K562 (cell line): ENCODE data around the gene EIF3J. TPM values are rescaled to one million over a fixed set of nuclear protein-coding genes. Genes with fewer than 3 reads are reported as not detected.

Experiments
- ATAC-seq: fragments of 200-7000 bp; cut with Tn5 transposase; 3 replicates; pipeline ENCODE4 v1.9.1; 2020; ENCODE audit warnings: moderate library complexity
- BruUV-seq: library from RNA; stranded (reverse); fragments of 400-500 nt; replicated peaks from 2 replicates; lab custom pipeline; 2021; lab: Mats Ljungman, UMichigan
- CTCF ChIA-PET: fragments of 300-600 bp; formaldehyde crosslinking; extraction: SDS; loops from one replicate; lab custom pipeline; 2021; ENCODE audit warnings: low intra/inter-chr PET ratio; lab: Yijun Ruan, JAX
- POLR2A ChIA-PET: fragments of 300-600, 350-650 bp; sonication (Branson Sonifier 250); formaldehyde crosslinking; extraction: SDS; loops from one replicate; lab custom pipeline; 2021; ENCODE audit warnings: antibody characterized with exemption, inconsistent platforms; lab: Yijun Ruan, JAX
- DNase-seq, 4 experiments: peaks; one replicate each; pipeline versions ENCODE4 v3.0.0 to v3.0.0-alpha.2; 2011 to 2018; ENCODE audit warnings: low spot score in 3 of 4, mixed read lengths in 3 of 4; ENCODE audit errors: extremely low read depth in 1 of 4
- FAIRE-seq: peaks from 2 replicates; lab custom pipeline; 2011; peaks lifted over from hg19 to GRCh38; lab: Jason Lieb, UNC
- H2AFZ ChIP-seq: 2 replicates; pipeline ENCODE4 v1.6.0; 2011; ENCODE audit warnings: low read depth, low read length, control low read depth, inconsistent platforms
- H3K27ac ChIP-seq: fragments of 200-600 bp; 3 replicates; pipeline ENCODE4 v1.8.0; 2011; ENCODE audit warnings: low read depth, mild to moderate bottlenecking, control low read depth, inconsistent platforms, low read length, moderate library complexity, mixed read lengths; ENCODE audit errors: extremely low read depth
- H3K27me3 ChIP-seq, 2 experiments: fragments of 300-600 bp in 1 of 2; 2 replicates in 1 of 2; 3 replicates in 1 of 2; pipeline versions ENCODE4 v1.6.0 to v1.8.0; 2011; ENCODE audit warnings: inconsistent platforms in 2 of 2, low read length in 2 of 2, mild to moderate bottlenecking in 1 of 2, mixed read lengths in 1 of 2, moderate library complexity in 1 of 2; ENCODE audit not compliant: control insufficient read depth in 2 of 2, insufficient read depth in 2 of 2
- H3K36me3 ChIP-seq: fragments of 300-600 bp; 3 replicates; pipeline ENCODE4 v1.8.0; 2011; ENCODE audit warnings: mild to moderate bottlenecking, low read length, inconsistent platforms; ENCODE audit not compliant: control insufficient read depth, insufficient read depth
- H3K4me1 ChIP-seq, 2 experiments: fragments of 200-600 bp in 1 of 2; replicated peaks in 1 of 2; 2 replicates in 1 of 2; 3 replicates in 1 of 2; pipeline versions ENCODE4 v1.5.1 to v1.8.0; 2011; ENCODE audit warnings: inconsistent platforms in 2 of 2, low read length in 2 of 2, mild to moderate bottlenecking in 1 of 2, mixed read lengths in 1 of 2, moderate library complexity in 1 of 2; ENCODE audit not compliant: control insufficient read depth in 2 of 2, insufficient read depth in 2 of 2
- H3K4me2 ChIP-seq: 2 replicates; pipeline ENCODE4 v1.6.1; 2011; ENCODE audit warnings: low read length, control low read depth, inconsistent platforms, mixed read lengths; ENCODE audit not compliant: insufficient read depth
- H3K4me3 ChIP-seq: fragments of 200-600 bp; sonication (generic), shearing (Covaris generic); 2 replicates; pipeline ENCODE4 v1.5.1; 2016; ENCODE audit warnings: control low read depth, inconsistent platforms
- H3K79me2 ChIP-seq: fragments of 200-600 bp; 3 replicates; pipeline ENCODE4 v1.8.0; 2011; ENCODE audit warnings: low read length, inconsistent platforms; ENCODE audit not compliant: control insufficient read depth, insufficient read depth
- H3K9ac ChIP-seq, 2 experiments: 2 replicates each; pipeline versions ENCODE4 v1.6.0 to v1.6.1; 2011; ENCODE audit warnings: low read depth in 2 of 2, low read length in 2 of 2, control low read depth in 1 of 2, inconsistent platforms in 1 of 2, mild to moderate bottlenecking in 1 of 2, mixed read lengths in 1 of 2; ENCODE audit not compliant: insufficient read depth in 1 of 2
- H3K9me1 ChIP-seq: one replicate; pipeline ENCODE4 v1.6.0; 2011; ENCODE audit warnings: inconsistent platforms, mild to moderate bottlenecking, low read length, moderate library complexity; ENCODE audit not compliant: control insufficient read depth, insufficient read depth
- H3K9me3 ChIP-seq: replicated peaks from 2 replicates; pipeline ENCODE4 v1.5.1; 2011; ENCODE audit warnings: low read depth, low read length, inconsistent platforms; ENCODE audit not compliant: control insufficient read depth, insufficient read depth
- H4K20me1 ChIP-seq: replicated peaks from 2 replicates; pipeline ENCODE4 v1.6.1; 2011; ENCODE audit warnings: low read length, inconsistent platforms, mixed read lengths; ENCODE audit not compliant: control insufficient read depth, insufficient read depth
- ARID1B ChIP-seq: fragments of 450-650 bp; IDR thresholded peaks from 2 replicates; pipeline ENCODE4 v1.6.1; 2016; ENCODE audit warnings: antibody characterized with exemption, mild to moderate bottlenecking, inconsistent platforms
- BRF1 ChIP-seq: IDR thresholded peaks from 3 replicates; pipeline ENCODE4 v1.6.1; 2011; ENCODE audit warnings: borderline replicate concordance, mild to moderate bottlenecking; ENCODE audit not compliant: insufficient read length; ENCODE audit errors: extremely low read depth
- FOXA1 ChIP-seq: fragments of 450-650 bp; IDR thresholded peaks from 2 replicates; pipeline ENCODE4 v1.6.1; 2016; ENCODE audit warnings: mild to moderate bottlenecking, borderline replicate concordance
- GTF2E2 ChIP-seq: fragments of 200-800 bp; sonication (Bioruptor generic); IDR thresholded peaks from 2 replicates; pipeline ENCODE4 v1.6.1; 2016; ENCODE audit warnings: missing genetic modification characterization, missing compliant biosample characterization
- MYC ChIP-seq, 2 experiments: fragments of 250-450 bp in 1 of 2; sonication (Bioruptor Pico) in 1 of 2; IDR thresholded peaks; 2 replicates each; pipeline versions ENCODE4 v1.5.1 to v1.6.1; 2012 to 2021; ENCODE audit warnings: low read depth in 2 of 2, borderline replicate concordance in 1 of 2, improper control_type of control experiment in 1 of 2, low read length in 1 of 2, mild to moderate bottlenecking in 1 of 2, moderate library complexity in 1 of 2
- POLR3A ChIP-seq: IDR thresholded peaks from 2 replicates; pipeline ENCODE4 v1.6.1; 2011; ENCODE audit warnings: borderline replicate concordance, mild to moderate bottlenecking, moderate library complexity; ENCODE audit not compliant: insufficient read length, insufficient read depth; ENCODE audit errors: extremely low read depth
- SRF ChIP-seq, 2 experiments: fragments of 250-450, 450-650 bp in 1 of 2; sonication (Bioruptor Pico) in 1 of 2; sonication (generic) in 1 of 2; formaldehyde crosslinking; IDR thresholded peaks; 2 replicates each; pipeline versions ENCODE4 v1.5.0 to v1.5.1; 2020 to 2022; ENCODE audit warnings: mild to moderate bottlenecking in 1 of 2, missing genetic modification reagents in 1 of 2
- ZNF253 ChIP-seq: fragments of 250-450 bp; sonication (Bioruptor Pico); conservative IDR thresholded peaks from 2 replicates; pipeline ENCODE4 v1.6.1; 2021; ENCODE audit warnings: mild to moderate bottlenecking
- WGBS: fragments of 100-300 bp; shearing (Covaris generic); methylation state at CpG from one replicate; pipeline ENCODE4 v1.1.6; 2016; ENCODE audit warnings: low coverage, mixed read lengths; ENCODE audit not compliant: insufficient coverage; ENCODE audit errors: missing lambda C conversion rate; 5-methylcytosine and 5-hydroxymethylcytosine counted together
- in situ Hi-C: fragments of 300-500 bp; cut with MboI; formaldehyde crosslinking; loops from 4 replicates; pipeline ENCODE4 v1.15.0; 2018; ENCODE audit warnings: inconsistent platforms, mixed read lengths
- intact Hi-C: fragments of 100-400 bp; cut with micrococcal nuclease; formaldehyde crosslinking; loops from 2 replicates; pipeline ENCODE4 v1.14.2; 2022
- polyA plus RNA-seq, 8 experiments: library from polyadenylated mRNA; depleted of rRNA in 4 of 8; stranded (reverse) in 5 of 8; unstranded in 3 of 8; fragments of >200 nt; fragmentation: Nextera tagmentation in 2 of 8; fragmentation: Illumina TruSeq in 1 of 8; extraction: Ambion mirVana in 2 of 8; extraction: Trizol in 1 of 8; gene quantifications; 2 replicates each; pipeline versions ENCODE4 v1.2.1 to v1.2.3, GENCODE V29; 2011 to 2014; ENCODE audit warnings: inconsistent platforms in 1 of 8, missing spikeins in 1 of 8
- total RNA-seq, 7 experiments: library from RNA; depleted of rRNA in 6 of 7; stranded (reverse); fragments of >200 nt in 6 of 7; fragmentation: Illumina TruSeq in 2 of 7; extraction: Trizol in 2 of 7; gene quantifications; 2 replicates each; pipeline versions ENCODE4 v1.2.1 to v1.2.3, GENCODE V29; 2011 to 2021; ENCODE audit warnings: low replicate concordance in 1 of 7
- TF ChIP-seq, protein P1 (sequence below): fragments of 250-450 bp; sonication (Bioruptor Pico); IDR thresholded peaks from 2 replicates; pipeline ENCODE4 v1.8.0; 2022; ENCODE audit warnings: inconsistent platforms, mild to moderate bottlenecking, moderate library complexity, borderline replicate concordance
- TF ChIP-seq, protein P2 (sequence below): fragments of 250-450 bp; sonication (Bioruptor Pico); IDR thresholded peaks from 2 replicates; pipeline ENCODE4 v1.5.0; 2020; ENCODE audit warnings: mild to moderate bottlenecking, borderline replicate concordance

Gene EIF3J
- total and polyA plus RNA-seq, 9 of the 15 experiments (the other 6 are each of a cell fraction or from before 2014, with no cell fraction given), result 44.2 to 217 (median 151) TPM

DNA sequence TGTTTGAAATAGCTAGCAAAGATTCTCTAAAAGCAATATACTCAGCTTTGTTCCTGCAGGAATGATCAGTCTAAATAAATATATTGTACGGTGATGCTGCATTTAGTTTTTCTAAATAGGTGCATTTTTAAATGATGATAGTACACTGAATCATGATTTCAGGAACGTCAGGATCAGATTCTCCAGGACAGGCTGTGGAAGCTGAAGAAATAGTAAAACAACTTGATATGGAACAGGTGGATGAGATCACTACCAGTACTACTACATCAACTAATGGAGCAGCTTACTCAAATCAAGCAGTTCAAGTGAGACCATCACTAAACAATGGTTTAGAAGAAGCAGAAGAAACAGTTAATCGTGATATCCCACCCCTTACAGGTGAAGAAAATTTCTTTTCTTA, 46.3 kb upstream of the EIF3J start (continued):
- TF ChIP-seq POLR3A, result no peak

DNA sequence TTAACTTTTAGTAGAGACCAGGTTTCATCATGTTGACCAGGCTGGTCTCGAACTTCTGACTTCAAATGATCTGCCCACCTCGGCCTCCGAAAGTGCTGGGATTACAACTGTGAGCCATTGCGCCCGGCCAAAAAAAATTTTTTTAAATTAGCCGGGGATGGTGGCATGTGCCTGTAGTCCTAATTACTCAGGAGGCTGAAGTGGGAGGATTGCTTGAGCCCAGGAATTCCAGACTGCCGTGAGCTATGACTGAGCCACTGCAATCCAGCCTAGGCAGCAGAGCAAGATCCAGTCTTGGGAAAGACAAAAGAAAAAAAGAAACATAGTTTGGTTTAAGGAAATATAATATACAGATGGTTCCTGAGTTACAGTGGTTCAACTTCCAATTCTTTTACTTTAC, 44.9 kb upstream of the EIF3J start:
- Histone ChIP-seq H3K9ac (no peak overlapping the region), H3K9me3 (no peaks in the 10 kb centered on the region), H3K4me3 (no peak overlapping the region), H3K4me1 (peaks cover 0 to 5% of the 10 kb centered on the region in 2 experiments; a peak in 2 of 5 replicates), H3K27ac (no peak overlapping the region), H3K9me1 (no peaks in the 10 kb centered on the region), H3K27me3 (no peaks in the 10 kb centered on the region), H3K4me2 (no peak overlapping the region), H2AFZ (no peak overlapping the region), H3K79me2 (peaks cover 7% of the 10 kb centered on the region; the same call in 2 of the 3 replicates), H4K20me1 (no peaks in the 10 kb centered on the region), H3K36me3 (peaks cover 80% of the 10 kb centered on the region)
- 95% methylated on average over 7 of the region's 7 CpGs for WGBS
- ChIA-PET CTCF (no interaction called here), POLR2A (interaction anchor here (0.7 kb wide), 1 partner anchor 10 kb away, joined by 3 read pairs; no protein-coding TSS in a partner anchor)
- in situ Hi-C loops (no loop called here), intact Hi-C loops (no loop called here)
- ATAC-seq (no peak), DNase-seq (no peak), FAIRE-seq (no peak)
- BruUV-seq, result no TSS peak
- TF ChIP-seq BRF1 (no peak), GTF2E2 (no peak), FOXA1 (no peak), ARID1B (no peak), MYC (IDR thresholded peaks at IDR 0.05; ENCODE audit: low read depth, low read length) (no peak), MYC (CRISPR knock-in tag; IDR thresholded peaks at IDR 0.05; ENCODE audit: borderline replicate concordance, low read depth) (no peak), SRF (CRISPR knock-in tag; IDR thresholded peaks at IDR 0.05) (no peak), ZNF253 (CRISPR knock-in tag) (no peak)
- TF ChIP-seq, protein P1, sequence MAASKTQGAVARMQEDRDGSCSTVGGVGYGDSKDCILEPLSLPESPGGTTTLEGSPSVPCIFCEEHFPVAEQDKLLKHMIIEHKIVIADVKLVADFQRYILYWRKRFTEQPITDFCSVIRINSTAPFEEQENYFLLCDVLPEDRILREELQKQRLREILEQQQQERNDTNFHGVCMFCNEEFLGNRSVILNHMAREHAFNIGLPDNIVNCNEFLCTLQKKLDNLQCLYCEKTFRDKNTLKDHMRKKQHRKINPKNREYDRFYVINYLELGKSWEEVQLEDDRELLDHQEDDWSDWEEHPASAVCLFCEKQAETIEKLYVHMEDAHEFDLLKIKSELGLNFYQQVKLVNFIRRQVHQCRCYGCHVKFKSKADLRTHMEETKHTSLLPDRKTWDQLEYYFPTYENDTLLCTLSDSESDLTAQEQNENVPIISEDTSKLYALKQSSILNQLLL (CRISPR knock-in tag), result no peak
- TF ChIP-seq, protein P2, sequence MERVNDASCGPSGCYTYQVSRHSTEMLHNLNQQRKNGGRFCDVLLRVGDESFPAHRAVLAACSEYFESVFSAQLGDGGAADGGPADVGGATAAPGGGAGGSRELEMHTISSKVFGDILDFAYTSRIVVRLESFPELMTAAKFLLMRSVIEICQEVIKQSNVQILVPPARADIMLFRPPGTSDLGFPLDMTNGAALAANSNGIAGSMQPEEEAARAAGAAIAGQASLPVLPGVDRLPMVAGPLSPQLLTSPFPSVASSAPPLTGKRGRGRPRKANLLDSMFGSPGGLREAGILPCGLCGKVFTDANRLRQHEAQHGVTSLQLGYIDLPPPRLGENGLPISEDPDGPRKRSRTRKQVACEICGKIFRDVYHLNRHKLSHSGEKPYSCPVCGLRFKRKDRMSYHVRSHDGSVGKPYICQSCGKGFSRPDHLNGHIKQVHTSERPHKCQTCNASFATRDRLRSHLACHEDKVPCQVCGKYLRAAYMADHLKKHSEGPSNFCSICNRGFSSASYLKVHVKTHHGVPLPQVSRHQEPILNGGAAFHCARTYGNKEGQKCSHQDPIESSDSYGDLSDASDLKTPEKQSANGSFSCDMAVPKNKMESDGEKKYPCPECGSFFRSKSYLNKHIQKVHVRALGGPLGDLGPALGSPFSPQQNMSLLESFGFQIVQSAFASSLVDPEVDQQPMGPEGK (CRISPR knock-in tag), result no peak
